T follicular helper cell (primary cell): Measurements from ENCODE around the gene CEP85.
"Not testable (repeated sequence)": the region's sequence is repeated elsewhere in the genome, so short reads cannot be mapped to it uniquely, and the experiment has no call there.

Source experiments
- DNase-seq: peaks from one replicate; pipeline ENCODE4 v3.0.0-alpha.2; 2020; ENCODE audit warnings: low read depth

The CEP85 gene

DNA sequence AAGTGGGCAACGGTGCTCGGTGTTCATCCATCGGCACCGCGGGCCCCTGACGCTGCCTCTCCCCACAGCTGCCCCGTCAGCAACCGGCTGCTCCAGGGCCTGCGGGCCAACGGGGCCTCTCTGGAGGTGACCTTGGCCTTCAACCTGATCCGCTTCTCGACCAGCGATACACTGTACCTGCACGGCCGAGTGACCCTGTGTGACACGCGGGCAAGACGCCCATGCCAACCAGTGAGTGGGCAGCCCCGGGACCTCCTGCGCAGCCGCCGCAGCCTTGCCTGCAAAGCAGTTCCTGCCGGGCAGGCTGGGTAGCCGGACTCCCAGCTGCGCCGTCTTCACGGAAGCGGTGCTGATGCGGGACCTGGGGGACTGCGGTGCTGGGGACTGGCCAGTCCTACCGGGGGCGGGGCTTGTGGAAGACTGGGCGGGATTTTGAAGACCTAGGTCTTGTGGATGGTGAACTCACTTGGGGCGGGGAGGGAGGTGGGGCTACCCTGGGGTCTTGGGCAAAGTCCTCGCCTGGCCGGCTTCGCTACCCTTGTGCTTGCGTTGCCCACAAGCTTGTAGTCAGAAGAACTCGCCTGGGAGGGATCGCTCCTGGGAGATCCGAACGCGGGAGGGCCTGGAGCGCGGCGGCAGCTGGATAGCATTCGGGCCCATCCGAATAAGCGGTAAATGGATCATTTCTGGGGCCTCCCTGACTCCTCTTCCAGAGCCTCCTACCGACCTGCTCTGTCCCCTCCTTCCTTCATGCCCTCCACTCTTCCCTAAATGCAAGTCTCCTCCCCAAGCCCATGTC lies 8.8 kb upstream of the CEP85 start:
- DNase-seq = peak; percentile 21

DNA sequence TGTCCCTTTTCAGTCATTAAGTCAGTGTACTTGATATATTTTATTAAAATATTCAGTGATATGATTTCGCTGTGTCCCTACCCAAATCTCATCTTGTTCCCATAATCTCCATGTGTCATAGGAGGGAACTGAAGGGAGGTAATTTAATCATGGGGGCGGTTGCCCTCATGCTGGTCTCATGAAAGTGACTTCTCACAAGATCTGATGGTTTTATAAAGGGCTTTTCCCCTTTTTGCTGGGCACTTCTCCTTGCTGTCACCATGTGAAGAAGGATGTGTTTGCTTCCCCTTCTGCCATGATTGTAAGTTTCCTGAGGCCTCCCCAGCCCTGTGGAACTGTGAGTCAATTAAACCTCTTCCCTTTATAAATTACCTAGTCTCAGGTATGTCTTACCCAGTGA lies 3.3 kb upstream of the CEP85 start:
- not testable (repeated sequence) for DNase-seq

DNA sequence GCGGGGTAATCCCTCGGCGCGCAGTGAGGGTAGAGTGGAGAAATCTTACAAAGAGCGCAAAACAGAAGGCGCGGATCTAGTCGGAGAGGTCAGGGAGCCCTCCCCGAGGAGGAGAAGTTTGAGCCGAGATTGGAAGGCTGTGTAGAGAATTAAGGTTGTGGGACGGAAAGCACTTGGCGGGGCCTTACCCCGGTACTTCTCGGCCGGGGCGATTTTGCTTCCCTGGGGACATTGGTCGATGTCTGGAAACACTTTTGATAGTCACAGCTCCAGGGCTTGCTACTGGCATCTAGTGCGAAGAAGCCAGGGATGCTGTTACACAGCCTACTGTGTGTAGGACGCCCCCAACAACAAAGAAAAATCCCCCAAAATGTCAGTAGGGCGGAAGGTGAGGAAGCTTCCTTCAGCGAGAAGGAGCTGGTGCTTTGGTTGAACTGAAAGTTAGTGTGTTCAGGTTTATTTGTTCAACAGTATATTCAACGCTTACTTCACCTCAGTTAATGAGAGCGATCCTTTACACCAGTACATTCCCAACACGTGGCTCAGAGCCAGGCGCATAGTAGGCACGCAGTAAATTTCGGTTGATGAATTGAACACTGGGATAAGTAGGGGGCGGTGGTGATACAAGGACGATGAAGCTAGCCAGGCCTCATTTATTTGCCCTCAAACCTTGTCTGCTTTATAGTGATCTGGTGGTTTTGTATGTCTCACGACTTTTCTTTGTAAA lies 807 bp downstream of the CEP85 start:
- no peak for DNase-seq

DNA sequence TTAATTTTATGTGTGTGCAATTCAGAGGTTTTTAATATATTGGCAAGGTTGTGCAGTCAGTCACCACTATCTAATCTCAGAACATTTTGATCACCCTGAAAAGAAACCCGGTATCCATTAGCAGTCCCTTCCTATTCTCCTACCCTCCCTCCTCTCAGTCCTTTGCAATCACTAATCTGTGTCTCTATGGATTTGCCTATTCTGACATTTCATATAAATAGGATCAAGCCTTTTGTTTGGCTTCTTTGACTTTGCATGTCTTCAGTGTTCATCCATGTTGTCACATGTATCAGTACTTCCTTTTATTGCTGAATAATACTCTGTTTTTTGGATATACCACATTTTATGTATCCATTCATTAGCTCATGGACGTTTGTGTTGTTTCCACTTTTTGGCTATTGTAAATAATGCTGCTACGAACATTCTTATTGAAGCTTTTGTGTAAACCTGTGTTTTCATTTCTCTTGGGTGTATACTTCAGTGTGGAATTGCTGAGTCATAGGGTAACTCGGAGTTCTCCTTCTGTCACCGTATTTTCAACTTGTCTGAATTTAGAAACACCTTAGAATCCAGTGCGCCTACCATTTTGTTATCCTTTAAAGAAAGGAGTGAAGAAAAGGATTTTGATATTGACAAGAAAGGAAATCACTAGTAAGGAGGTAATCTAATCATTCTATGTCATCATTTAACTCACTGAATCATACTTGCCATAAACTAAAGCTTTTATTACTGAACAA lies 3.4 kb downstream of the CEP85 start:
- DNase-seq = no peak

DNA sequence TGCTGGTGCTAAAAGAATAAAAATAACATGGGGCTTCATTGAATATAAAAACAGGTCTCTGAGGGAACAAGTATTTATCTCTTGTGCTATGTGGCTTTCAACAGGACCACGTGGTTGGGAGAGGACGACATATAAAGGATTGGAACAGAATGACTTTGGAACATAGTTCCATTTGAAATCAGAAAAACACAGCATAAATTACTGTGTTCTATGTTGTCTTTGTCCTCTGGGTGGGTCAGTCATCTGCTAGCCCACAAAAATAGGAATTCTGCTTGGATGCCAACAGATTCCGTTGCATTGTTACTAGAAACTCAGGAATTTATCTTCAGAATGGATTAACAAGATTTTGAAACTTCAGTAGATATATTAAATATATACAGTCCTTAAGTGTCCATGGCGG lies 5.9 kb downstream of the CEP85 start:
- no peak for DNase-seq

DNA sequence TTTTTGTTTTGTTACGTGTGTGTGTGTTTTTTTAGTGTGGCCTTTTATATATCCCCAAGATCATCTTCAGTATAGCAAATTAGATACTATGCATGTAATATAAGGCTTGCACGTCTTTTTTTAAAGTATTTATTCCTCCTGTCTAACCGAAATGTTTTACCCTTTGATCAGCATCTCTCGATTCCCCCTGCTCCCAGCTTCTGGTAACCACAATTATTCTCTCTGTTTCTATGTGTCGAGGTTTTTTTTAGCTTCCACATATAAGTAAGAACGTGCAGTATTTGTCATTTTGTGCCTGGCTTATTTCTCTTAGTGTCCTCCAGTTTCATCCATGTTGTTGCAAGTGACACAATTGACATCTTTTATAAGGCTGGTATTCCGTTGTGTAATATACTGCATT lies 18.7 kb downstream of the CEP85 start:
- no peak for DNase-seq

DNA sequence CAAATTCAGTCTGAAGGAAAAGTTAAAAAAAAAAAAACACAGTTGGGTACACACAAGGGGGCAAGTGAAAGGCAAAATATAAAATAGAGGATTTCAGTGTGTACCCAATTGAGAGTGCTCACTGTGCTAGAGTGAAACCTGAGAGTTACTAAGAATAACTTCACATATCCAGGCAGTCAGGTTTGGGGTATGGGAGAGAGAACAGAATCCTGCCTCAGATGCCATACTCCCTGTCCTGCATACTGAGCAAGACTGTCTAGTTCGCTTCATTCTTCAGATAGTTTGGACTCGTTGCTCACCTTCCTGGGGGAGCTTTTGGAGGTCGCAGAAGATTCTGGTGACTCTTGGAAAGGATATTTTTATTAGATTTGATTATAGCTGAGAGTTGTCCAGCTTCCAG lies 20.4 kb downstream of the CEP85 start:
- no peak for DNase-seq

DNA sequence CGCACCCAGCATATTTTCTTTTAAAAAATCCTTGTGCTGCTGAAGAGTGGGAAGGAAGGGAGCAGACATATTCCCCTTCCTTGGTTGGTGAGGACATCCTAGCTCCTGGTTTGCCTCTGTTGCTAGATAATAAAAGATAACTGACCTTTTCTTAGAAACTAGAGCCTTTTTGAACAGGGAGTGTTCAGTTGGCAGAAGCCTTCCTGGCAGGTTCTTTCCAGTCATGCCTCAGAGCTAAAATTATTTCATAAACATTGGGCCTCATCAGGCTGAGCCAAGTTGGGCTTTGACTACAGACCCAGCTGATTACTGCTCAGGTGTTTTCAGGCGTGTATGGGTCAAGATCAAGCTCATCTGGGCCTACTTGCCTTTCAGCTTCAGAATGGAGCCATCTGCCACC lies 23.2 kb downstream of the CEP85 start:
- no peak for DNase-seq

DNA sequence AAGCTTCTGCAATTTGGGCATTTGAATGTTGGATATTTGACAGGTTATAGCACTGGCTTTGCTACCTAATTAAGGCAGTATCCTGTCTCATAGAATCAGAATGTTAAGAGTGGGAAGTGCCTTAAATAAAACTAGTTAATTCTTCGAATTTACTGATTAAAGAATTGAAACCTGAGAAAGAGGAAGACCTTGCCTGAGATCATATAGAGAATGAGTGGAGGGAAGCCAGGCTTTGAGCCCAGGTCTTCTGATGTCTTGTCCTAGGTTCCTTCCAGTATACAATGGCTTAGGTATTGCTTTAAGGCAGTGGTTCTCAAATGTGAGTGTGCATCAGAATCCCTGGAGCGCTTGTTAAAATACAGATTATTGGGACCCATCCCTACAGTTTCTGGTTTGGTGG lies 25.0 kb downstream of the CEP85 start:
- no peak for DNase-seq

DNA sequence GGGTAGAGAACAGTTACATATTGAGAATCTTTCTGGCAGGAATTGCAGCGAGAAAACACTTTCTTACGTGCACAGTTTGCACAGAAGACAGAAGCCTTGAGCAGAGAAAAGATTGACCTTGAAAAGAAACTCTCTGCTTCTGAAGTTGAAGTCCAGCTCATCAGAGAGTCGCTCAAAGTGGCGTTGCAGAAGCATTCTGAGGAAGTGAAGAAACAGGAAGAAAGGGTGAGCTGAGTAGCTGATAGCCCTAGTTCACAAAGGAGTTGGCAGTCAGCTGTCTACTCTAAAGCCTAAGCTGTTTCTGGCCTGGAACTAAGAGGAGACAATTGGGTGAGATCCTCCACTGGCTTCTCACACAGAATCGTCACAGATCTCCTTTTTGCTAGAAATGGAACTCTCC lies 25.6 kb downstream of the CEP85 start:
- DNase-seq = no peak

DNA sequence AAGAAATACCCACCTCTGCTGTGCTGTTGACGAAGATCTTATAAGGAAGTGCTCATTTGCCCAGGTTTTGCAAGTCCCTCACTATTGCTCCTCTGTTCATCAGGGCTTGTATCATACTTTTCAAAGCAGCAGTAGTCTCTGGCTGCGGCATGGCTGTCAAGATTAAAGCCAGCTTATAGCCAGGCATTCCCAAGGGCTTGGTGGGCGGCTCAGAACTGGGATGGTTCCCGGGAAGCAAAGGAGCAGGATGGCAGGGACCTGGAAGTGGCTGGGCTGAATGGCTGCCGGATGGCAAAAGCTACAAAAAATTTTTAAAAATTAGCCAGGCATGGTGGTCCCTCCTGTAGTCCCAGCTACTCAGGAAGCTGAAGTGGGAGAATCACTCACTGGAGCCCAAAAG lies 29.2 kb downstream of the CEP85 start:
- DNase-seq = no peak

DNA sequence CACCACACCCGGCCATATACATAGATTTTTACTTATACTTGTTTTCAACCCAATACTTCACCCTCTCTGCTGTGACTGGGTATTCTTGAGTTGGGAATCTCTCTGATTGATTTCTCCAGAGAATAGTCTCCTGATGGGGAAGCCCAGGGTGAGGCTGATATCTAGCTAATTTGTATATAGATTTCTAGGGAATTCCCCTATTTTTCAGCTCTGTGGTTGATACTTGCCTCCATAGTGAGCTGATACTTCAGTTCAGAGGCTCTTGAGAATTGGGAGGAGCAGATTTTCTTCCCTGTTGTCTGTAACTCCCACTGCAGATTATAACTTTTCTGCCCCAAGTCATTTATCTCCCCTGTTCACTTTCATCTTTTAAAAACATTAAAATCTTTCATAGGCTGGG lies 31.4 kb downstream of the CEP85 start:
- no peak for DNase-seq

DNA sequence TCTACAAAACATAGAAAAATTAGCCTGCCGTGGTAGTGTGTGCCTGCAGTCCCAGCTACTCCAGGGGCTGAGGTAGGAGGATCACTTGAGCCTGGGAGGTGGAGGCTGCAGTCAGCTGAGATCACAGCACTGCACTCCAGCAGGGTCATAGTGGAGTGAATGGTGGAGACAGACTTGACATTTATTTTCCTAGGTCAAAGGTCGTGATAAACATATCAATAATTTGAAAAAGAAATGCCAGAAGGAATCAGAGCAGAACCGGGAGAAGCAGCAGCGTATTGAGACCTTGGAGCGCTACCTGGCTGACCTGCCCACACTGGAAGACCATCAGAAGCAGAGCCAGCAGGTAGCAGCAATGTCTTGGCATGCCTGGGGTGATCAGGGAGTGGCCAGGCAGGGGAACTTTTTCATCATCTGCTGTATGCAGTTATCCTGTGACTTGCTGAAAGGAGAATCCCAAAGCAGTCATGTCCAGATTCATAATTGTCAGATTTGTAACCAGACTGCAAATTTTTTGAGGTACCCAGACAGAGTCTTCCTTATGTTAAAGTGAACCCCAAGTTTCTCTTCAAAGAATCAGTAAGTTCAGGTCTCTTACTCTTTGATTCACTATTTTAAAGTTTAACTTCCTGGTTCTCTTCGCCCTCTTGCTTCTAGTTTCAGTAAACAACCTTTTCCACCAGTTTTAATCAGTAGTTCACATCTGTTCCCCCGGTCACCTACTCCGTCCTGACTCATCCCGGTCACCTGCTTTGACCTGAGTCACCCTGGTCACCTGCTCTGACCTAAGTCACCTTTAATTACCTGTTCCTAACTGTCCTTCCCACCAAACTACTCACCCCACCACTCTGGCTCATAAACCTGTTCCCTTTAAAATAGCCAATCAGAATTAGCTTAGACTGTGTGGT lies 34.5 kb downstream of the CEP85 start:
- no peak for DNase-seq

DNA sequence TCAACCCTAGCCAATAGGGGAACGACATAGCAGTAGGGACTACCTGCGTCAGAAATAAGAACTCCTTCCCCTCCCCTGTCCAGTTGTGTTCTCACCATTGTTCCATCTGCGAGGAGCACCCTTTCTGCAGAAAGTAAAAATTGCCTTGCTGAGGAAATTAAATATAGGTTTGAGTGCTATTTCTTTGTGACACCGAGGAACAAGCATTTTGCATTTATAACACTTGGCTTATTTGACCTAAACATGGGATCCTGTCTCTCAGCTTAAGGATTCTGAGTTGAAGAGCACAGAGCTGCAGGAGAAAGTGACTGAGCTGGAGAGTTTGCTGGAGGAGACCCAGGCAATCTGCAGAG lies 35.2 kb downstream of the CEP85 start:
- no peak for DNase-seq

DNA sequence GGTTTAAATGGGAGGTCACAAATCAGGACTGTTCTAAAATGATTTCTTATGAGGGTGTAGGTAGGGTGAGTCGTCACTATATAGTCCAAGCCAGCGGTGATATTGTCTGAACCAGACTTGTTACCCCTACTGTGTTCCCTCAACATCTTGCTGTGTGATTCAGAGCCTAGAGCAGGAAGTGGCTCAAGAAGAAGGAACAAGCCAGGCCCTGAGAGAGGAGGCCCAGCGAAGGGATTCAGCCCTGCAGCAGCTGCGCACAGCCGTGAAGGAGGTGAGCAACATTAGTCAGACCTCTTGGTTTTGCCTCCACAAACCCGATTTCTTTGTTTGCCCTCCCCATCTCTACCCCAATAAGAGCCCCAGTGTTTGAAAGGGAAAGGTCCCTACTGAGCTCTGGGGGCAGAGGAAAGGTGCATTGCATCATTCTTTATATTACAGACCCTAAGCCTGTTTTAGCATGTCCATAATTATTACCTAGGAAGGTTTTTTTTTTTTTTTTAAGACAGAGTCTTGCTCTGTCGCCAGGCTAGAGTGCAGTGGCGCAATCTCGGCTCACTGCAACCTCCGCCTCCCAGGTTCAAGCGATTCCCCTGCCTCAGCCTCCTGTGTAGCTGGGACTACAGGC lies 40.9 kb downstream of the CEP85 start:
- DNase-seq = no peak

DNA sequence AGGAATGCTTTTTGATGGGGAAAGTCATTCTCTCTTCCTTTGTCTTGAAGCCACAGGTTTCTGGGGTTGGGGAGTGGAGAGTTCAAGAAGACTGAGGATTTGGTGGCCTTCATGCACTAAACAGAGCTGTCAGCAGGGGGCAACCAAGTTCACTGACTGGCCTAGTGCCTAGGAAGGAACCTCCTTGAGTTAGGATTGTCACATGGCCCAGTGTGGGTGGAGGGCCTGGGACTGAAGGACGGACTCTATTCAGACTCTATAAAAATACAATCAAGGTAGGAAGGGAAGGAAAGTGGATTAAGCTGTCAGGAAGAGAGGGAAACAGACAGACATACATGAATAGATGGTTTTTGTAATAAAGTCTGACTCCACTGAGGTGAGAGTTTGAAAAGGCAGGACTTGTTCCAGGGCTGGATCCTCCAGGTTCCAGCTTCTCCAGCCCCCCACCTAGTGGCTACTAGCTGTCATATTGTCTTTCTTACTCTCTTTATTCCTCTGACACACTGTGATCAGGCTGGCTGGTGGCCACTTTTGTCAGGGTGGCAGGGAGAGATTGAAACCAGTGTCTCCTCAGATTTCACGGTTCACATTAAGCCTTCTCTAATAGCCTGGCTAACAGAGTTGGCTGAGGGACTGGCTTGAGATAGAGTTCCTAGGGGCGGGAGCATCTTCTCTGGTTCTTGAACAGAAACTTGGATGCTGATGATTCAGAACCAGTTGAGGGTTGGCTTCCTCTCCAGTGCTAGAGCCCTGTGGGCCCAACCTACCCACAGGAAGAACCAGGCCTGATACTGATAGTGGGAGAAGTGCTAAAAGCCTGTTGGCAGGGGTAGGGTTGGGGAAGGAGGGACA lies 41.8 kb downstream of the CEP85 start:
- peak; percentile 68 for DNase-seq

DNA sequence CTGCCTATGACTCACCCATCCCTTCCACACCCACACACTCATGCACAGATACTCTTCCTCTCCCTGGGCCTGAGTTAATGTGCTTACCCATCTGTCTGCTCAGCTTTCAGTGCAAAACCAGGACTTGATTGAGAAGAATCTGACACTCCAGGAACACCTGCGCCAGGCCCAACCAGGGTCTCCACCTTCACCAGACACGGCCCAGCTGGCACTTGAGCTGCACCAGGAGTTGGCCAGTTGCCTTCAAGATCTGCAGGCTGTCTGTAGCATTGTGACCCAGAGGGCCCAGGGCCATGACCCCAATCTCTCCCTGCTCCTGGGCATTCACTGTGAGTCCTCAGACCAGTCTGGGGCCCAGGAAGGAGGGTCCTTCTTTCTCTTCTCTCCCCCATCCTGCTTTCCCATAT lies 42.4 kb downstream of the CEP85 start:
- DNase-seq = no peak

DNA sequence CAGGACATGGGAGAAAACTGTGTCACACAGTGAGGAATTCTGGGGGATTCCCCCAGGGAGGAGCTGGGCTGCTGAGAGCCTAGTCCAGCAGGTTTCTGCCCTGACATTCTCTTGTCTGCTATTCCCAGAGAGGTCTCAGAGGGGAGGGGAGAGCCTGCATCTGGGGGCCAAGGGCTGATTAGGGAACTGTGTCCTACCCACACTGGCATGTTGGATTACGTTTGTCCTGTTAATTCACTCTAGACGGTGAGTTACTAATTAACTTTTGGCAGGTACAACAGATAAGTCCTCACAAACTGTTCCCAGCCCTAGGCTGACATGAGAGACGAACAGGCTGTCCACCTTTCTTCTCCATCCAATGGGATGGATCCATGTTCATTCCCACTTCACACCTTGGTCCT lies 43.3 kb downstream of the CEP85 start:
- no peak for DNase-seq

DNA sequence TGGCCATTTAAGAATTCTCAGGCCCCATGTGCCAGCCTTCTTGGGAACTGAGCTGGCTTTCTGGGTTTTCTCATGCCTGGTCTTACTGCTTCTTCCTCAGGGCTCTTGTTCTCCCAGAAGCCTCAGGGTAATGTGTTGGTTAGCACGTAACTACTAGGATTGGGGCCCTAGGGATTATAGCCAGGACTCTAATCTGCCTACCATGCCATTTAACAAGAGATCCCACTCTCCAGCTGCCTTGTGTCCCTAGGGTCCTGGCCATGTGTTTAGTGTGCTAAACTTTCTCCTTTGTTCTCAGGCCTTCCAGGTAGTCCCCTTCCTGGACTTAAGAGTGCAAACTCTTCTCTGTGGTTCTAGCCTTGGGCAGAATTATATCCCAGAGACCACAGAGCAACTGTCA lies 43.7 kb downstream of the CEP85 start:
- DNase-seq = no peak

DNA sequence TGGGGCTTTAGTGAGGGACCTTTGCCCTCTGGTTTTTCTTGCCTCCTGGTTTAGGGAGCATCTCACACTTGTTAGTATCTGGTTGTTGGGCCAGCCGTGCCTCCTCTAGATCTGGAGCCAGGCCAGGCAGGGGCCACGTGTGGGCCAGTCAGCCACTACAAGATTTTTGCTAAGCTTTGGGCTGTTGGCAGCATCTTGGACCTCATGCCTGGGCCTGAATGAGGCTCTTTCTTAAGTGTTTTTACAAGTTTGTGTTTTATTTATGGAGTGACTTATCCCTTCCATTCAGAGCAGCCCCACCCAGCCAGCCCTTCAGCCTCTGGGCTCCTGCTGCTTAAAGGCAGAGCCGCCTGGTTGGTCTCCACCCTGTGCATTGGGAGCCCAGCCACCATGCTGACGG lies 44.3 kb downstream of the CEP85 start:
- DNase-seq = no peak
